Cortex of kidney (tissue), 1 donor: ENCODE data around the gene MYOC.
"Not testable (repeated sequence)": the region's sequence is repeated elsewhere in the genome, so short reads cannot be mapped to it uniquely, and the experiment has no call there.

Source experiments
- DNase-seq: peaks from one replicate; lab custom pipeline; 2025; lab: John Stamatoyannopoulos, UW

The MYOC gene

GRCh38 chr1:171653796-171654195 lies 1.3 kb upstream of the MYOC start:
- no peak for DNase-seq

- no peak for DNase-seq
These were observed 6.3 kb downstream of the MYOC start for GRCh38 chr1:171646249-171646560.

- no peak for DNase-seq
These were observed 6.8 kb downstream of the MYOC start for GRCh38 chr1:171645553-171646248.

GRCh38 chr1:171644805-171645483 lies 7.5 kb downstream of the MYOC start:
- no peak for DNase-seq

- no peak for DNase-seq
These were observed 9.3 kb downstream of the MYOC start for GRCh38 chr1:171643156-171643555.

- no peak for DNase-seq
These were observed 10.3 kb downstream of the MYOC start for GRCh38 chr1:171642197-171642596.

- DNase-seq = no peak
These were observed 11.2 kb downstream of the MYOC start for GRCh38 chr1:171641076-171641864.

- no peak for DNase-seq
These were observed 12.3 kb downstream of the MYOC start for GRCh38 chr1:171640225-171640624.

- DNase-seq = no peak
These were observed 14.4 kb downstream of the MYOC start for GRCh38 chr1:171637928-171638576.

- DNase-seq = no peak
These were observed 16.3 kb downstream of the MYOC start for GRCh38 chr1:171636141-171636540.

GRCh38 chr1:171635661-171636060 lies 16.8 kb downstream of the MYOC start:
- no peak for DNase-seq

- no peak for DNase-seq
These were observed 24.3 kb downstream of the MYOC start for GRCh38 chr1:171628225-171628624.

- no peak for DNase-seq
These were observed 25.5 kb downstream of the MYOC start for GRCh38 chr1:171627020-171627419.

GRCh38 chr1:171625225-171625624 lies 27.3 kb downstream of the MYOC start:
- DNase-seq = no peak

GRCh38 chr1:171623651-171624331 lies 28.7 kb downstream of the MYOC start:
- no peak for DNase-seq

GRCh38 chr1:171622152-171622462 lies 30.4 kb downstream of the MYOC start, which contains the start of gene MYOCOS:
Gene MYOCOS (plus strand): TSS chr1:171622243. CDS start chr1:171623884, 1,641 bp downstream.
- no peak for DNase-seq

- no peak for DNase-seq
These were observed 35.9 kb downstream of the MYOC start for GRCh38 chr1:171616586-171616985.

GRCh38 chr1:171615122-171615906 lies 37.2 kb downstream of the MYOC start:
- DNase-seq = not testable (repeated sequence)

- DNase-seq = no peak
These were observed 39.2 kb downstream of the MYOC start for GRCh38 chr1:171613282-171613681.

- DNase-seq = no peak
These were observed 41.2 kb downstream of the MYOC start for GRCh38 chr1:171611306-171611705.

GRCh38 chr1:171610385-171610784 lies 42.1 kb downstream of the MYOC start:
- no peak for DNase-seq
